HG03565 (cell line): ENCODE results near the gene RACGAP1.

Experiments used
- ATAC-seq: cut with Tn5 transposase; IDR thresholded peaks from one replicate; pipeline ENCODE4 v1.9.1; 2021; ENCODE audit warnings: mild to moderate bottlenecking, moderate library complexity; ENCODE audit not compliant: unreplicated experiment

Gene RACGAP1

GRCh38 chr12:50056639-50056976 lies 31.3 kb upstream of the RACGAP1 start:
- no peak for ATAC-seq

GRCh38 chr12:50055831-50056638 lies 30.7 kb upstream of the RACGAP1 start:
- no peak for ATAC-seq

- no peak for ATAC-seq
Observed at GRCh38 chr12:50053583-50053982, 28.3 kb upstream of the RACGAP1 start.

- no peak for ATAC-seq
Observed at GRCh38 chr12:50052964-50053363, 27.7 kb upstream of the RACGAP1 start.

GRCh38 chr12:50052544-50052943 lies 27.2 kb upstream of the RACGAP1 start:
- ATAC-seq: no peak

GRCh38 chr12:50051101-50051806 lies 26.0 kb upstream of the RACGAP1 start:
- no peak for ATAC-seq

GRCh38 chr12:50050410-50051098 lies 25.3 kb upstream of the RACGAP1 start:
- no peak for ATAC-seq

GRCh38 chr12:50050119-50050385 lies 24.8 kb upstream of the RACGAP1 start:
- ATAC-seq: no peak

GRCh38 chr12:50049254-50050118 lies 24.2 kb upstream of the RACGAP1 start:
- no peak for ATAC-seq

- no peak for ATAC-seq
Observed at GRCh38 chr12:50047693-50048250, 22.5 kb upstream of the RACGAP1 start.

- ATAC-seq: no peak
Observed at GRCh38 chr12:50043854-50044253, 18.6 kb upstream of the RACGAP1 start.

- no peak for ATAC-seq
Observed at GRCh38 chr12:50043308-50043707, 18.0 kb upstream of the RACGAP1 start.

GRCh38 chr12:50042693-50043092 lies 17.4 kb upstream of the RACGAP1 start:
- no peak for ATAC-seq

GRCh38 chr12:50041962-50042361 lies 16.7 kb upstream of the RACGAP1 start:
- ATAC-seq: no peak

GRCh38 chr12:50041062-50041860 lies 16.0 kb upstream of the RACGAP1 start:
- ATAC-seq: no peak

GRCh38 chr12:50040657-50041056 lies 15.4 kb upstream of the RACGAP1 start:
- no peak for ATAC-seq

GRCh38 chr12:50039151-50039835 lies 14.0 kb upstream of the RACGAP1 start:
- ATAC-seq: no peak

GRCh38 chr12:50038336-50038735 lies 13.0 kb upstream of the RACGAP1 start:
- no peak for ATAC-seq

GRCh38 chr12:50032854-50033581 lies 7.7 kb upstream of the RACGAP1 start:
- ATAC-seq: no peak
